A549 (cell line): ENCODE measurements around the gene NOC4L.

Experiments used
- CTCF ChIP-seq: fragments of >200 bp; sonication (Bioruptor Twin); formaldehyde crosslinking; IDR thresholded peaks from 3 replicates; pipeline ENCODE4 v1.5.1; 2016
- KDM5A ChIP-seq: fragments of 200-600 bp; sonication (generic); IDR thresholded peaks from 2 replicates; pipeline ENCODE4 v1.6.1; 2016; ENCODE audit warnings: antibody characterized with exemption, mild to moderate bottlenecking
- MAFK ChIP-seq: fragments of 450-650 bp; IDR thresholded peaks from 2 replicates; pipeline ENCODE4 v1.6.1; 2014; ENCODE audit not compliant: partially characterized antibody
- NPAS2 ChIP-seq: fragments of 250-450 bp; sonication (Bioruptor Pico); IDR thresholded peaks from 2 replicates; pipeline ENCODE4 v1.8.0; 2022; ENCODE audit warnings: mild to moderate bottlenecking, moderate library complexity, borderline replicate concordance
- POLR2A ChIP-seq: IDR thresholded peaks from 2 replicates; pipeline ENCODE4 v1.6.1; 2012; ENCODE audit warnings: mild to moderate bottlenecking, low read length
- RCOR1 ChIP-seq: fragments of 150-350 bp; IDR thresholded peaks from 2 replicates; pipeline ENCODE4 v1.6.1; 2014; ENCODE audit warnings: antibody characterized with exemption, low read length, low read depth
- SMC3 ChIP-seq: fragments of >200 bp; sonication (Bioruptor Twin); formaldehyde crosslinking; IDR thresholded peaks from 3 replicates; pipeline ENCODE4 v1.6.1; 2018; ENCODE audit warnings: inconsistent platforms
- ZFP36 ChIP-seq: fragments of 450-650 bp; IDR thresholded peaks from 2 replicates; pipeline ENCODE4 v1.6.1; 2014; ENCODE audit warnings: borderline replicate concordance; ENCODE audit not compliant: partially characterized antibody

DNA sequence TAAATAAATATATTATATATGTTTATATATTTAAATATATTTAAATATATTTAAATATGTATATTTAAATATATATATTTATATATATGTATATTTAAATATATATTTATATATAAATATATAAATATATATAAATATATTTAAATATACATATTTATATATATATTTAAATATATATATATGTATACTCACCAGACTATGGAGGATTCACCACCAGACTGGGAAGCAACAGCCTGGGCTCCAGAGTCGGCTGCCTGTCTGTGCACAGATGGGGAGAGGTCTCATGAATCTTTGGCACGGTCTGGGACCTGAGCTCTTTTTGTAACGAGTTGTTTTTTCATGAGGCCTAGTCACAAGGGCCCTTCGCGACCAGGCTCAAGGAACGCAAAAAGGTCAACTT is 21.3 kb downstream of the NOC4L start:
- TF ChIP-seq CTCF (no peak), MAFK (no peak), SMC3 (no peak), ZFP36 (no peak), POLR2A (no peak), KDM5A (no peak), NPAS2 (CRISPR knock-in tag) (no peak), RCOR1 (no peak)
